Muscle of leg (tissue), 11 donors: Measurements from ENCODE around the gene C13orf46. TPM values are rescaled to one million over a fixed set of nuclear protein-coding genes. Genes with fewer than 3 reads are reported as not detected.

ENCODE experiments used
- DNase-seq: peaks from one replicate; pipeline ENCODE4 v3.0.0; 2013
- H3K27ac ChIP-seq: one replicate; pipeline ENCODE4 v1.5.1; 2013; ENCODE audit warnings: mild to moderate bottlenecking, low read length, control low read depth
- H3K27me3 ChIP-seq: one replicate; pipeline ENCODE4 v1.6.1; 2013; ENCODE audit warnings: low read length; ENCODE audit not compliant: control insufficient read depth, insufficient read depth
- H3K36me3 ChIP-seq: one replicate; pipeline ENCODE4 v1.6.1; 2013; ENCODE audit warnings: low read length; ENCODE audit not compliant: control insufficient read depth, insufficient read depth
- H3K4me1 ChIP-seq: one replicate; pipeline ENCODE4 v1.6.1; 2013; ENCODE audit warnings: low read length; ENCODE audit not compliant: control insufficient read depth, insufficient read depth
- H3K4me3 ChIP-seq: one replicate; pipeline ENCODE4 v1.5.1; 2013; ENCODE audit warnings: low read length, control low read depth
- H3K9me3 ChIP-seq: replicated peaks from 2 replicates; pipeline ENCODE4 v1.6.1; 2013; ENCODE audit warnings: low read depth, low read length; ENCODE audit not compliant: control insufficient read depth
- WGBS: methylation state at CpG from one replicate; pipeline ENCODE4 v1.1.5; 2013; ENCODE audit warnings: missing lambda C conversion rate; ENCODE audit not compliant: insufficient coverage; 5-methylcytosine and 5-hydroxymethylcytosine counted together
- polyA plus RNA-seq, 8 donors: library from polyadenylated mRNA; unstranded; fragments of 120-200 nt; gene quantifications; one replicate each; pipeline versions ENCODE4 v1.2.1 to v1.2.3, GENCODE V29; 2013; ENCODE audit warnings: inconsistent platforms in 1 of 8, low replicate concordance in 1 of 8; ENCODE audit not compliant: insufficient read length in 8 of 8, insufficient read depth in 1 of 8
- total RNA-seq: library from RNA; stranded (reverse); fragments of 120-200 nt; gene quantifications from one replicate; pipeline ENCODE4 v1.2.4, GENCODE V29; 2013

C13orf46 gene
- total and polyA plus RNA-seq, 9 donors: 0.09 to 0.56 (median 0.28) TPM

- peak; percentile 43 for DNase-seq
- WGBS: 69% methylated on average over 23 of the region's 38 CpGs
- Histone ChIP-seq H3K27ac (no peak overlapping the region), H3K27me3 (peaks cover 17% of the 10 kb centered on the region), H3K36me3 (no peaks in the 10 kb centered on the region), H3K9me3 (no peaks in the 10 kb centered on the region), H3K4me1 (peaks cover 45% of the 10 kb centered on the region), H3K4me3 (no peak overlapping the region)
These were observed 44.0 kb downstream of the C13orf46 start for GRCh38 chr13:113929628-113930615.

GRCh38 chr13:113928685-113929627 lies 44.9 kb downstream of the C13orf46 start:
- Histone ChIP-seq H3K27me3 (peaks cover 17% of the 10 kb centered on the region), H3K27ac (peak overlapping the region; percentile 55), H3K4me1 (peaks cover 40% of the 10 kb centered on the region), H3K4me3 (no peak overlapping the region), H3K9me3 (no peaks in the 10 kb centered on the region), H3K36me3 (no peaks in the 10 kb centered on the region)
- DNase-seq: peak; percentile 91
- WGBS: 26% methylated on average over 22 of the region's 26 CpGs

- 16% methylated on average over 25 of the region's 36 CpGs for WGBS
- DNase-seq: peak; percentile 88
- Histone ChIP-seq H3K9me3 (no peaks in the 10 kb centered on the region), H3K27ac (peak overlapping the region; percentile 29), H3K4me3 (no peak overlapping the region), H3K4me1 (peaks cover 40% of the 10 kb centered on the region), H3K36me3 (no peaks in the 10 kb centered on the region), H3K27me3 (peaks cover 15% of the 10 kb centered on the region)
These were observed 46.0 kb downstream of the C13orf46 start for GRCh38 chr13:113927661-113928581.

- H3K27ac ChIP-seq: no peak overlapping the region
- no peak overlapping the region for H3K4me3 ChIP-seq
- peaks cover 2% of the 10 kb centered on the region for H3K9me3 ChIP-seq
- peaks cover 15% of the 10 kb centered on the region for H3K27me3 ChIP-seq
- H3K36me3 ChIP-seq: no peaks in the 10 kb centered on the region
- H3K4me1 ChIP-seq: peaks cover 40% of the 10 kb centered on the region
- WGBS: 47% methylated on average over 6 of the region's 12 CpGs
- DNase-seq: peak; percentile 45
These were observed 46.8 kb downstream of the C13orf46 start for GRCh38 chr13:113926951-113927660.

GRCh38 chr13:113926301-113926761 lies 47.5 kb downstream of the C13orf46 start:
- WGBS: 61% methylated on average over 10 of the region's 16 CpGs
- Histone ChIP-seq H3K4me1 (peaks cover 40% of the 10 kb centered on the region), H3K36me3 (no peaks in the 10 kb centered on the region), H3K9me3 (peaks cover 8% of the 10 kb centered on the region), H3K27me3 (peaks cover 15% of the 10 kb centered on the region), H3K4me3 (no peak overlapping the region), H3K27ac (no peak overlapping the region)
- DNase-seq: peak; percentile 37

- DNase-seq: no peak
These were observed 49.5 kb downstream of the C13orf46 start for GRCh38 chr13:113924184-113924901.

GRCh38 chr13:113923376-113924063 lies 50.4 kb downstream of the C13orf46 start:
- no peak for DNase-seq
- Histone ChIP-seq H3K4me1 (peaks cover 25% of the 10 kb centered on the region), H3K4me3 (no peak overlapping the region), H3K27me3 (peaks cover 4% of the 10 kb centered on the region), H3K36me3 (no peaks in the 10 kb centered on the region), H3K27ac (no peak overlapping the region), H3K9me3 (peaks cover 11% of the 10 kb centered on the region)
- 50% methylated on average over 5 of the region's 8 CpGs for WGBS

More at GRCh38 chr13:113924184-113924901, 49.5 kb downstream of the C13orf46 start:
- no peaks in the 10 kb centered on the region for H3K36me3 ChIP-seq
- H3K4me1 ChIP-seq: peaks cover 29% of the 10 kb centered on the region
- H3K27ac ChIP-seq: no peak overlapping the region
- 76% methylated on average over 4 of the region's 7 CpGs for WGBS
- peaks cover 11% of the 10 kb centered on the region for H3K9me3 ChIP-seq
- no peak overlapping the region for H3K4me3 ChIP-seq
- H3K27me3 ChIP-seq: peaks cover 6% of the 10 kb centered on the region

GRCh38 chr13:113922412-113923118 lies 51.3 kb downstream of the C13orf46 start:
- WGBS: 89% methylated on average over 4 of the region's 15 CpGs
- H3K9me3 ChIP-seq: peaks cover 11% of the 10 kb centered on the region
- no peak for DNase-seq
- H3K4me1 ChIP-seq: peaks cover 16% of the 10 kb centered on the region
- H3K36me3 ChIP-seq: no peaks in the 10 kb centered on the region
- no peak overlapping the region for H3K27ac ChIP-seq
- H3K4me3 ChIP-seq: no peak overlapping the region
- peaks cover 2% of the 10 kb centered on the region for H3K27me3 ChIP-seq
